Measurements from ENCODE around the gene PRH1.

PRH1 gene

GRCh38 chr12:10896854-10897253 lies 12.8 kb upstream of the PRH1 start:
- no peaks in the 10 kb centered on the region for H3K9me3 ChIP-seq (ENCODE audit: control insufficient read depth, low read length)
- peaks cover 5% of the 10 kb centered on the region for H3K79me2 ChIP-seq
- no peaks in the 10 kb centered on the region for H3K27me3 ChIP-seq (ENCODE audit: control insufficient read depth, insufficient read depth, low read length)
- no peak overlapping the region for H3K27ac ChIP-seq
- H3K4me2 ChIP-seq (ENCODE audit: low read length), result no peak overlapping the region
- no peak overlapping the region for H2AFZ ChIP-seq
- H3K4me3 ChIP-seq (ENCODE audit: low read depth, low read length), result no peak overlapping the region
- H3K9ac ChIP-seq, result no peak overlapping the region
- H3K36me3 ChIP-seq (ENCODE audit: control insufficient read depth, insufficient read depth, low read length), result no peaks in the 10 kb centered on the region
- no peaks in the 10 kb centered on the region for H3K4me1 ChIP-seq
- no peak for TF ChIP-seq CTCF (IDR thresholded peaks at IDR 0.05)

GRCh38 chr12:10891937-10892336 lies 7.9 kb upstream of the PRH1 start:
- no peaks in the 10 kb centered on the region for H3K36me3 ChIP-seq (ENCODE audit: control insufficient read depth, insufficient read depth, low read length)
- H3K9me3 ChIP-seq (ENCODE audit: control insufficient read depth, low read length), result no peaks in the 10 kb centered on the region
- no peak for TF ChIP-seq CTCF (IDR thresholded peaks at IDR 0.05)
- no peak overlapping the region for H2AFZ ChIP-seq
- no peaks in the 10 kb centered on the region for H3K79me2 ChIP-seq
- H3K4me1 ChIP-seq, result peaks cover 1% of the 10 kb centered on the region
- H3K27me3 ChIP-seq (ENCODE audit: control insufficient read depth, insufficient read depth, low read length), result no peaks in the 10 kb centered on the region
- no peak overlapping the region for H3K4me2 ChIP-seq (ENCODE audit: low read length)
- H3K4me3 ChIP-seq (ENCODE audit: low read depth, low read length), result no peak overlapping the region
- no peak overlapping the region for H3K27ac ChIP-seq
- H3K9ac ChIP-seq, result no peak overlapping the region

- no peak overlapping the region for H3K27ac ChIP-seq
- no peak overlapping the region for H3K9ac ChIP-seq
- no peaks in the 10 kb centered on the region for H3K79me2 ChIP-seq
- H3K4me2 ChIP-seq (ENCODE audit: low read length), result no peak overlapping the region
- H3K4me1 ChIP-seq, result peaks cover 5% of the 10 kb centered on the region
- H2AFZ ChIP-seq, result no peak overlapping the region
- no peak for TF ChIP-seq CTCF (IDR thresholded peaks at IDR 0.05)
- no peaks in the 10 kb centered on the region for H3K9me3 ChIP-seq (ENCODE audit: control insufficient read depth, low read length)
- no peaks in the 10 kb centered on the region for H3K36me3 ChIP-seq (ENCODE audit: control insufficient read depth, insufficient read depth, low read length)
- H3K27me3 ChIP-seq (ENCODE audit: control insufficient read depth, insufficient read depth, low read length), result no peaks in the 10 kb centered on the region
- no peak overlapping the region for H3K4me3 ChIP-seq (ENCODE audit: low read depth, low read length)
Observed at GRCh38 chr12:10889226-10889625, 5.2 kb upstream of the PRH1 start.

- Histone ChIP-seq H3K27me3 (ENCODE audit: control insufficient read depth, insufficient read depth, low read length) (no peaks in the 10 kb centered on the region), H3K4me1 (no peaks in the 10 kb centered on the region), H2AFZ (no peak overlapping the region), H3K27ac (no peak overlapping the region), H3K9ac (no peak overlapping the region), H3K36me3 (ENCODE audit: control insufficient read depth, insufficient read depth, low read length) (no peaks in the 10 kb centered on the region), H3K79me2 (no peaks in the 10 kb centered on the region), H3K4me2 (ENCODE audit: low read length) (no peak overlapping the region), H3K9me3 (ENCODE audit: control insufficient read depth, low read length) (no peaks in the 10 kb centered on the region), H3K4me3 (ENCODE audit: low read depth, low read length) (no peak overlapping the region)
- no peak for TF ChIP-seq CTCF (IDR thresholded peaks at IDR 0.05)
Observed at GRCh38 chr12:10873378-10873777, 10.7 kb downstream of the PRH1 start.

GRCh38 chr12:10867381-10867780 lies 16.7 kb downstream of the PRH1 start:
- Histone ChIP-seq H3K36me3 (ENCODE audit: control insufficient read depth, insufficient read depth, low read length) (no peaks in the 10 kb centered on the region), H3K79me2 (no peaks in the 10 kb centered on the region), H3K4me1 (no peaks in the 10 kb centered on the region), H3K27ac (no peak overlapping the region), H3K4me2 (ENCODE audit: low read length) (no peak overlapping the region), H3K4me3 (ENCODE audit: low read depth, low read length) (no peak overlapping the region), H2AFZ (no peak overlapping the region), H3K9ac (no peak overlapping the region), H3K9me3 (ENCODE audit: control insufficient read depth, low read length) (no peaks in the 10 kb centered on the region), H3K27me3 (ENCODE audit: control insufficient read depth, insufficient read depth, low read length) (no peaks in the 10 kb centered on the region)
- TF ChIP-seq CTCF (IDR thresholded peaks at IDR 0.05), result no peak

Data from parathyroid adenoma (tissue), 2 donors.